Activated CD8-positive, alpha-beta T cell treated with anti-CD3 and anti-CD28 coated beads for 36 hours (primary cell): Measurements from ENCODE around the gene GPC4. TPM values are rescaled to one million over a fixed set of nuclear protein-coding genes. Genes with fewer than 3 reads are reported as not detected.

Experiments
- ATAC-seq: fragments of 200-7000 bp; cut with Tn5 transposase; one replicate; pipeline ENCODE4 v1.10.0; 2021; ENCODE audit warnings: mild to moderate bottlenecking, moderate library complexity
- CTCF ChIA-PET: fragments of 350-600 bp; sonication (Branson Sonifier 250); formaldehyde crosslinking; loops from one replicate; lab custom pipeline; 2021; ENCODE audit warnings: antibody characterized with exemption; lab: Charles Lee
- POLR2A ChIA-PET: fragments of 350-600 bp; sonication (Branson Sonifier 250); formaldehyde crosslinking; loops from one replicate; lab custom pipeline; 2021; ENCODE audit warnings: antibody characterized with exemption; lab: Charles Lee
- DNase-seq: peaks from one replicate; pipeline ENCODE4 v3.0.0-alpha.2; 2020
- H3K27ac Mint-ChIP-seq: one replicate; pipeline ENCODE4 v1.8.0; 2021; ENCODE audit warnings: mild to moderate bottlenecking, mixed read lengths
- H3K27me3 Mint-ChIP-seq: one replicate; pipeline ENCODE4 v1.8.0; 2021; ENCODE audit warnings: mixed read lengths
- H3K36me3 Mint-ChIP-seq: one replicate; pipeline ENCODE4 v1.8.0; 2021; ENCODE audit warnings: low read depth, mixed read lengths
- H3K4me1 Mint-ChIP-seq: one replicate; pipeline ENCODE4 v1.8.0; 2021; ENCODE audit warnings: low read depth, mixed read lengths
- H3K4me3 Mint-ChIP-seq: one replicate; pipeline ENCODE4 v1.8.0; 2021; ENCODE audit warnings: mild to moderate bottlenecking, moderate library complexity, mixed read lengths
- H3K9me3 Mint-ChIP-seq: one replicate; pipeline ENCODE4 v1.8.0; 2021; ENCODE audit warnings: mixed read lengths
- intact Hi-C: fragments of 100-400 bp; cut with micrococcal nuclease; formaldehyde crosslinking; loops from one replicate; pipeline ENCODE4 v1.10.0; 2022
- total RNA-seq, 2 experiments: library from RNA; stranded (reverse); gene quantifications; one replicate each; pipeline ENCODE4 v1.2.3, GENCODE V29; 2021
- TF ChIP-seq, protein P1 (sequence below): fragments of 200-600 bp; IDR thresholded peaks from one replicate; pipeline ENCODE4 v1.8.0; 2022; ENCODE audit warnings: antibody characterized with exemption, mild to moderate bottlenecking

The GPC4 gene
- total RNA-seq, 2 experiments from 2014 or later = not detected

DNA sequence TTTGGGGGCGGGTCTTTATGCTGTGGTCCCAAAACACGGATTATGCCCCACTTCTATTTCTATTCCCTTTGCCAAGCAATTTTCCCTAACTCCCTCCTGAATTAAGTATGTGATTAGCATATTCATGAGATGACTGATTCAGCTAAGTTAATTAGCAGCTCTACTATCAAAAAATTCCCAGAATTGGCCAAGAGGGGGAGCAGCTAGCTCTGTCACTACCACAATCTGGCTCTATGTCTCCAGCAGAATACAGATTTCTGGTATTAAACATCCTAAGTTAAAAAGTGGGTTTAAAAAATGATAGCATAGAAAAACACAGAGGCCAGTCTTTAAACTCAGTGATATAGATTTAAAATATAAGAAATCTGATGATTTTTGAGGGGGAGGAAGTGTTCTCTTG is 80.3 kb downstream of the GPC4 start:
- peak; percentile 11 for DNase-seq
- no peaks in the 10 kb centered on the region for H3K36me3 Mint-ChIP-seq
- intact Hi-C loops = loop anchor here (5.0 kb wide), 1 partner anchor 337 kb away; no protein-coding TSS in a partner anchor
- no peak overlapping the region for H3K4me3 Mint-ChIP-seq
- no peaks in the 10 kb centered on the region for H3K27me3 Mint-ChIP-seq
- no peak for ATAC-seq
- CTCF ChIA-PET = interaction anchor here (1.3 to 3.3 kb wide), 3 partner anchors 14 to 335 kb away, joined by 4 to 14 read pairs (median 5); no protein-coding TSS in a partner anchor
- no peaks in the 10 kb centered on the region for H3K4me1 Mint-ChIP-seq
- POLR2A ChIA-PET = no interaction called here
- no peak overlapping the region for H3K27ac Mint-ChIP-seq
- H3K9me3 Mint-ChIP-seq = no peaks in the 10 kb centered on the region
- TF ChIP-seq, protein P1, sequence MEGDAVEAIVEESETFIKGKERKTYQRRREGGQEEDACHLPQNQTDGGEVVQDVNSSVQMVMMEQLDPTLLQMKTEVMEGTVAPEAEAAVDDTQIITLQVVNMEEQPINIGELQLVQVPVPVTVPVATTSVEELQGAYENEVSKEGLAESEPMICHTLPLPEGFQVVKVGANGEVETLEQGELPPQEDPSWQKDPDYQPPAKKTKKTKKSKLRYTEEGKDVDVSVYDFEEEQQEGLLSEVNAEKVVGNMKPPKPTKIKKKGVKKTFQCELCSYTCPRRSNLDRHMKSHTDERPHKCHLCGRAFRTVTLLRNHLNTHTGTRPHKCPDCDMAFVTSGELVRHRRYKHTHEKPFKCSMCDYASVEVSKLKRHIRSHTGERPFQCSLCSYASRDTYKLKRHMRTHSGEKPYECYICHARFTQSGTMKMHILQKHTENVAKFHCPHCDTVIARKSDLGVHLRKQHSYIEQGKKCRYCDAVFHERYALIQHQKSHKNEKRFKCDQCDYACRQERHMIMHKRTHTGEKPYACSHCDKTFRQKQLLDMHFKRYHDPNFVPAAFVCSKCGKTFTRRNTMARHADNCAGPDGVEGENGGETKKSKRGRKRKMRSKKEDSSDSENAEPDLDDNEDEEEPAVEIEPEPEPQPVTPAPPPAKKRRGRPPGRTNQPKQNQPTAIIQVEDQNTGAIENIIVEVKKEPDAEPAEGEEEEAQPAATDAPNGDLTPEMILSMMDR = peak; percentile 46

DNA sequence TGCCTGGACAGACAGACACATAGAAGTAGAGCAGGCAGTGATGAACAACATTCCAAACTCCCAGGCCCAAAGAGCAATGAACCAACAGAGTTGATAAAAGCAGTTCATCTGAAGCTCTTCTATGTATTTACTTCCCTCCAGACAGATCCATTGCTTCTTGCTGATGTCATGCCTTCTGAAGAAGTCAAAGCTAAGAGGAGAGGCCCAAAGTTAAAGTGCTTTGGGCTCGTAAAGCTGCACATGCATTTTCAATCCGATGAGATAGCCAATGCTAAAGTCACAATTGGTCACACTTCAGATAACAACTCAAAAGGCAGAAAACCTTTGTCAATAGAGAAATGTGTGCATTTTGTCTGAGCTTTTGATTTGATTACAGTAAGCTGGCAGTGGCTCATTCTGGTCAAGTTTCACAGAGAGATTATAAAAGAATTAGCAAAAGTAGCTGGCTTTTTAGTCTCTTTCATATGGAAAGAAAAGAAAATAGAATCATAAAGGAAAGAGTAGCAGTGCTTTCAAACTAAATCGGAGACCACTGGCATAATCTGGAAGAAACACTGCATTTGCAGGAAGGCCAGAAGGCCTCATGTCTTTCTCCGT is 82.0 kb downstream of the GPC4 start:
- H3K27ac Mint-ChIP-seq = no peak overlapping the region
- H3K27me3 Mint-ChIP-seq = no peaks in the 10 kb centered on the region
- DNase-seq (no peak), ATAC-seq (no peak)
- ChIA-PET POLR2A (no interaction called here), CTCF (interaction anchor here (0.8 kb wide), 1 partner anchor 337 kb away, joined by 3 read pairs; no protein-coding TSS in a partner anchor)
- H3K36me3 Mint-ChIP-seq = no peaks in the 10 kb centered on the region
- TF ChIP-seq, protein P1 = no peak
- intact Hi-C loops = no loop called here
- no peaks in the 10 kb centered on the region for H3K4me1 Mint-ChIP-seq
- H3K9me3 Mint-ChIP-seq = no peaks in the 10 kb centered on the region
- no peak overlapping the region for H3K4me3 Mint-ChIP-seq

DNA sequence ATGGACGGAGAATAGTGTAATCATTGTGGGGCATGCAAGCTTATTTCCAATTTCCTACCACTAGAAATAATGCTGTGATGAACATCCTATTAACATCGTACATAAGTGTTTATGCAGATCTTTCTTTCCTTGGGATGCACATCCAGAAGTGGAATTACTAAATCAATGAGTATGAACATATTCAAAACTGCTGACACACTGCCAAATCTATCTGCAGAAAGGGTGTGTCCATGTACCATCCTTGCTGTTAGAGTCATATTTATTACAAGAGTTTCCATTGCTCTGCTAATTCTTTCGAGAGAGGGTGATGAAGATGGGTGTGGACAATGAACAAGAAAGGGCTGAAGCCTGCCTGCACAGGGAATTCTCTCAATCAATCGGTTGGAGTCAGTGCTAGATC is 82.6 kb downstream of the GPC4 start:
- intact Hi-C loops = no loop called here
- DNase-seq (no peak), ATAC-seq (no peak)
- H3K9me3 Mint-ChIP-seq = no peaks in the 10 kb centered on the region
- H3K27ac Mint-ChIP-seq = no peak overlapping the region
- H3K36me3 Mint-ChIP-seq = no peaks in the 10 kb centered on the region
- no peaks in the 10 kb centered on the region for H3K4me1 Mint-ChIP-seq
- no peak overlapping the region for H3K4me3 Mint-ChIP-seq
- ChIA-PET CTCF (interaction anchor here (0.8 kb wide), 1 partner anchor 338 kb away, joined by 3 read pairs; no protein-coding TSS in a partner anchor), POLR2A (no interaction called here)
- TF ChIP-seq, protein P1 = no peak
- no peaks in the 10 kb centered on the region for H3K27me3 Mint-ChIP-seq

DNA sequence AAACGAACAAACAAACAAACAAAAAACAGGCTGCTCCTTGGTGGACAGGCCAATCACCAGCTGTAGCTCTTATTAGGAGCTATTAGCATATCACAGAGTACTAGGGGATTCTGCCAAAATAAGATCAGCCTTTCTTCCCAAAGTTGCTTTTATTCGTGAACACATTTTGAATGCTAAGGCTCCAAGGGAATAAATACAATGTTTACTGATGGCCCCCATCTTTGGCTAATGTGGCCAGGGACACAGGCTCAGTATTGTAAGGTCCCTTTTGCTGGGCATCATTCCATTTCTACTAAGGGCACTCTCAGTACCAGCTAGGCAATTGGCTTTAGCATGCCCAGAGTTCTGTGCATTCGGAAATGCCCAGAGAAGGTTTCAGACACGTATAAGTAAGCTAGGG is 84.3 kb downstream of the GPC4 start:
- ChIA-PET CTCF (interaction anchor here (1.4 kb wide), 1 partner anchor 339 kb away, joined by 4 read pairs; no protein-coding TSS in a partner anchor), POLR2A (no interaction called here)
- no peak for ATAC-seq
- no peaks in the 10 kb centered on the region for H3K27me3 Mint-ChIP-seq
- intact Hi-C loops = no loop called here
- H3K36me3 Mint-ChIP-seq = no peaks in the 10 kb centered on the region
- H3K4me1 Mint-ChIP-seq = no peaks in the 10 kb centered on the region
- TF ChIP-seq, protein P1 = no peak
- H3K27ac Mint-ChIP-seq = no peak overlapping the region
- H3K9me3 Mint-ChIP-seq = no peaks in the 10 kb centered on the region
- DNase-seq = no peak
- H3K4me3 Mint-ChIP-seq = no peak overlapping the region

DNA sequence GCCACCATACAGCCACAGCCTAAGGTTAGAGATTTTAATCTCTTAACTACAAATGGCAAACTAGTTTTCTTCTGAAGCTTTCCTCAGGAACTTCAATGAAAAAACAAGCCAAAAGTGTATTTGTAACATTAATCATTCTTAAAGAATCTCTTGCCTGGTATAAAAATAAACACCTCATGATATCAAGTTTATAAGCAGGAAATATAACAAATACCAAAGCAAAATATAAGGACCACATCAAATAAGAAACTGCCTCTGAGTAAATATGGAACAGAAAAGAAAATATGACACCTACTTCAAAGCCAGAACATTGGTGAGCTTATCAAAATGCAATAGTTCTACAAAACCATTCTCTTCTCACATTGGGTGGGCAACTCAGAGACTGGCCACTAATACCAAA is 89.9 kb downstream of the GPC4 start:
- no peak overlapping the region for H3K4me3 Mint-ChIP-seq
- ChIA-PET CTCF (no interaction called here), POLR2A (no interaction called here)
- no peak overlapping the region for H3K27ac Mint-ChIP-seq
- DNase-seq = no peak
- TF ChIP-seq, protein P1 = no peak
- ATAC-seq = no peak
- H3K9me3 Mint-ChIP-seq = no peaks in the 10 kb centered on the region
- no peaks in the 10 kb centered on the region for H3K36me3 Mint-ChIP-seq
- no peaks in the 10 kb centered on the region for H3K4me1 Mint-ChIP-seq
- H3K27me3 Mint-ChIP-seq = no peaks in the 10 kb centered on the region
- intact Hi-C loops = no loop called here
